Cardiac fibroblast (primary cell): Measurements from ENCODE around the gene NCAM1.
"Not testable (repeated sequence)": the region's sequence is repeated elsewhere in the genome, so short reads cannot be mapped to it uniquely, and the experiment has no call there.

Experiments used
- DNase-seq, 2 donors: peaks; one replicate each; pipeline versions ENCODE4 v3.0.0 to v3.0.0-alpha.2; 2010; ENCODE audit warnings: low read depth in 2 of 2
- H3K4me3 ChIP-seq, 2 donors: replicated peaks in 1 of 2; 1 replicate in 1 of 2; 2 replicates in 1 of 2; pipeline ENCODE4 v1.5.1; 2011; ENCODE audit warnings: low read depth in 2 of 2, low read length in 2 of 2, mild to moderate bottlenecking in 2 of 2, moderate library complexity in 1 of 2
- TF ChIP-seq, protein P1 (sequence below): IDR thresholded peaks from one replicate; pipeline ENCODE4 v1.5.1; 2011; ENCODE audit warnings: low read depth, mild to moderate bottlenecking, low read length, inconsistent platforms

NCAM1 gene

DNA sequence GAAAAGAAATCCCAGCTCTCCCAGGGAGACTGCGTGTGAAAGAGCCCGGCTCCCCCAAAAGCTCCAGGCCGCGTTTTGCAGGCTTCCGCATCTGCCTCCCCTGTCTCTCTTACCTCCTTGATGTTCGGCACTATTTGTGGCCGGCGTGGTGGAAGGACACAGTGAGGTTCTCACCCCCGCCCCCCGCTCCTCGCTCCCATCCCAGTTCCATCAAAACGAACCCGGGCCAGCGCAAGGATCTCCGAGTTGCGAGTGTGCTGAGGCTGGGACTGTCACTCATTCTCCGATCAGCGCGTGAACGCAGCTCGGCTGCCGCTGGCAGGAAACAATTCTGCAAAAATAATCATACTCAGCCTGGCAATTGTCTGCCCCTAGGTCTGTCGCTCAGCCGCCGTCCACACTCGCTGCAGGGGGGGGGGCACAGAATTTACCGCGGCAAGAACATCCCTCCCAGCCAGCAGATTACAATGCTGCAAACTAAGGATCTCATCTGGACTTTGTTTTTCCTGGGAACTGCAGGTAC lies at the start of gene NCAM1:
NCAM1 (plus strand) TSS at position 275 of the 523 bp plus-strand sequence.
- H3K4me3 ChIP-seq = peak within 1 kb of the TSS; percentile 39 to 56
- DNase-seq = peak; percentile 34 to 81
- TF ChIP-seq, protein P1, sequence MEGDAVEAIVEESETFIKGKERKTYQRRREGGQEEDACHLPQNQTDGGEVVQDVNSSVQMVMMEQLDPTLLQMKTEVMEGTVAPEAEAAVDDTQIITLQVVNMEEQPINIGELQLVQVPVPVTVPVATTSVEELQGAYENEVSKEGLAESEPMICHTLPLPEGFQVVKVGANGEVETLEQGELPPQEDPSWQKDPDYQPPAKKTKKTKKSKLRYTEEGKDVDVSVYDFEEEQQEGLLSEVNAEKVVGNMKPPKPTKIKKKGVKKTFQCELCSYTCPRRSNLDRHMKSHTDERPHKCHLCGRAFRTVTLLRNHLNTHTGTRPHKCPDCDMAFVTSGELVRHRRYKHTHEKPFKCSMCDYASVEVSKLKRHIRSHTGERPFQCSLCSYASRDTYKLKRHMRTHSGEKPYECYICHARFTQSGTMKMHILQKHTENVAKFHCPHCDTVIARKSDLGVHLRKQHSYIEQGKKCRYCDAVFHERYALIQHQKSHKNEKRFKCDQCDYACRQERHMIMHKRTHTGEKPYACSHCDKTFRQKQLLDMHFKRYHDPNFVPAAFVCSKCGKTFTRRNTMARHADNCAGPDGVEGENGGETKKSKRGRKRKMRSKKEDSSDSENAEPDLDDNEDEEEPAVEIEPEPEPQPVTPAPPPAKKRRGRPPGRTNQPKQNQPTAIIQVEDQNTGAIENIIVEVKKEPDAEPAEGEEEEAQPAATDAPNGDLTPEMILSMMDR = no peak

DNA sequence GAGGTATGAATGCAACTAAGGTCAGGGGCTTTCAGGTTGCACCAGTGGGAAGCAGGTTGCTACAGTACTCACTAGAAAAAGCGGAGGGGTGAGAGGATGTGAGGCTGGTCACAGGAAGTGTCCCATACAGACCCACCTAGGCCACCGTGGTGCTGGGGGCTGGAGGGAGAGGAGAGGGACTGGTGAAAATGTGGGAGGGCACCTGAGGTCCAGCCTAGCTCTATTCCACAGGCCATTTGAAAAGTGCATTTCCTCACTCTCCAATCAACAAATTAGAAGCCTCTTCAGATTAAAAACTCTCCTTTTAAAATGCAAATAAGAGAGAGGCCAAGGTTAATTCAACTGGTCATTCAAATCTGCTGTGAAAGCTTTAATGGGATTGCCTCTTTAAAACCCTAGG lies 38.6 kb upstream of the NCAM1 start:
- TF ChIP-seq, protein P1 = no peak
- no peak for DNase-seq
- H3K4me3 ChIP-seq = no peak overlapping the region

DNA sequence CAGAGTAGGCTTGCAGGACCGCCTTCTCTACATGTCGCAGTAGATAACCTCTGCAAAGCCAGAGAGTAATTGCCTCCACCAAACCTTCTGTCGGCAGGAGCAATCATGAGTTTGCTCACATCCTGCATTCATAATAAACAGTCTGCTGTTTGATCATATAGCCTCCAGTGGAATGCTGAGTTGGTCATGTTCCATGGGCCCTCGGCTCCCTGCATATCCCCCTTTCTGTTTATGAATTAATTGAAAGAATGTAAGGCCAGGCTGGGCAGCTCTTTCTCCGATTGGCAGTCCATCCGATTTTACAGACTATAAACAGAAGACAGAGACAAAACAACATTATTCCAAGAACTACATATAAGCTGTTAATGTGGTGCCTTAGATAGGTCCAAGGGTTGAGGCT lies 36.4 kb upstream of the NCAM1 start:
- DNase-seq, H3K4me3 ChIP-seq: not testable (repeated sequence)

DNA sequence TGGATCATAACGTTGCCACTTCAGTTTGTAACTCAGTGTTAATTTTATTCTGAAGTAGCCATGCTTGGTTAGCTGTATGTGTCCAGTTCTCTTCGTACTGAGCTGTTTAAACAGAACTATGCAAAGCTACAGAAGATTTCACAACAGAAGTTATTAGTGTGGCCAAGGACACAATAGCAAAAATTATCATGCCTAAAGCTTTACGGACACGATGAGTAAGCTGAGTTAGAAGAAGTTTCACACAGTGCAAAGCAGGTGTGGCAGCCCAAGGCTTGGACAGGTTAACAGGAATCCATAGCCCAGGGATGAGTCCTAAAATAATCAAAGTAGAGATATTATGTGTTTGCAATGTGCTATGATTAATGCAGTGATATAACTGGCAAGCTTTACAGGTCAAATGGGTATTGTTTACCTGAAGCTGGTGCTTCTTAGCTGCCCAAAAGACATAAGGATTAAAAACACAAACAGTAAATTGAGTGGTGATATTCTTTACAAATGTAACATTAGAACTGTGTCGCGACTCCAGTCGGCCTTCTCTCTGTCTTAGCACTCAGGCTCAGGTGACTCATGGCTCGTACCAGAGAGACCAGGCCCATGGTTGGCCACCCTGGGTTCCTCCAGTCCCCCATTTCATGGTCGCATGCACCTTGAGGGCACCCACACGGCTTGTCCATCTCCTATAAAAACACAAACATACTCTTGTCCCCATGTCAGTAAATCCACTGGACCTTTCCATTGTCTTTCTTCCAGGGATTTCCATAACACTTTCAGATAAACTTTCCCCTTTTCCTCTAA lies 35.5 kb upstream of the NCAM1 start:
- TF ChIP-seq, protein P1 = no peak
- DNase-seq = no peak
- H3K4me3 ChIP-seq = no peak overlapping the region

DNA sequence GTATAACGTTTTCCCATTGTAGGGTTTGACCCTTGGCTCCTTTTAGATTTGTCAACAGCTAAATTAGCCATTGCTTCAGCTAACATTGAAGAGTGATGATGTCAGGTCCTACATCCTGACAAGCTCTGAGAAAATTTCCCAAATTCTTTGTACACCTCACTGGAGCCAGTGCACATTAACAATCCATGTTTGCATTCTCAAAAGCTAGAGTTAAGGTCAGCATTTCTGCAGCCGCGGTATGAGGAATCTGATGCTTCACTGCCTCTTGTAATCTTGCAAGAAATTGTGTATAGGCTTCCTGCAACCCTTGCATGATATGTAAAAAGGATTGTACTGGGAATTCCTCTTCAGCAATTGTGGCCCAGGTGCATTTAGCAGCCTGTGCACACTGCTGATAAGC lies 33.1 kb upstream of the NCAM1 start:
- H3K4me3 ChIP-seq = no peak overlapping the region
- TF ChIP-seq, protein P1 = no peak
- DNase-seq = no peak

DNA sequence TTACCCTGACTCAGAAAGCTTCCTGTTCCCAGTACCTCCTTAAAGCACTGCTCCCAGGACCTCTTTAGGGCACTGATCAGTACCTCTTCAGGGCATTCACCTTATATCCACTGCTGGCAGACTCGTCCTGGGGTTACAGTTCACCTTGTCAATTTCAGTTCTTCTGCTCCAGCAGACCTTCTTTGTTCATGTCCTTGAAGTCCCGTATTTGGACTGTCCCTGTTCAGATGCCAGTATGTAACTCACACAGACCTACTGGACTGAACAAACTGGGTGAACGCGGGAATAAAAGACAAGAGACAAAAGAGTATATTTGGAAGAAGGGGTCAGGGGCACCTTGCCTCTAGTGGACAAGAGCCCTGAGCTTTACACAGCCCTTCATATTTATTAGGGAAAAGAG lies 31.8 kb upstream of the NCAM1 start:
- TF ChIP-seq, protein P1 = no peak
- DNase-seq = no peak

DNA sequence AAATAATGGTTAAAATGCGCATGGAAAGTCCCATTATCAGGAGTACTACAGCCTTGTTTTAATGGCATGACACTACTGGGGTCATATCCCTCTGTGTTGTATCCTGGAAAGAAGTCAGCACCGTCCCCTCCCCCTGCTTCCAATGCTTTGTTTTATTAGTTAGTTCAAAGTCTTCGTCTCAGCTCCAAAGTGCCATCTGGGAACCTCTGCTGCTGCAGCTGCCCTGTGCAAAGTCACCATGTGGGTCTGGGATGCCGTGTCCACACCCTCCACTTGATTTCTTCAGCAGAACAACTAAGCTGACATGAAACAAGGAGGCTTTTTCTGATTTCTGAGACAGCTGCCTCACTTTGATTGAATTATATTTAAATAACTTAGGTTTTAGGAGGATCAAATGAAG lies 29.5 kb upstream of the NCAM1 start:
- H3K4me3 ChIP-seq = no peak overlapping the region
- no peak for DNase-seq
- TF ChIP-seq, protein P1 = no peak

More for the DNA sequence above, 31.8 kb upstream of the NCAM1 start:
- H3K4me3 ChIP-seq = no peak overlapping the region
